Heart left ventricle (tissue), 16 donors: ENCODE results near the gene CCDC175. TPM values are rescaled to one million over a fixed set of nuclear protein-coding genes. Genes with fewer than 3 reads are reported as not detected.

ENCODE experiments used
- ATAC-seq, 4 donors: fragments of 200-7000 bp; cut with Tn5 transposase; one replicate each; pipeline ENCODE4 v1.9.1; 2020 to 2022; ENCODE audit warnings: moderate library complexity in 4 of 4, mild to moderate bottlenecking in 3 of 4, moderate number of reproducible peaks in 1 of 4
- DNase-seq, 5 donors: peaks; one replicate each; pipeline ENCODE4 v3.0.0-alpha.2; 2020
- H3K27ac ChIP-seq, 12 donors: fragments of 200-600 bp; sonication (generic) in 4 of 12; one replicate each; pipeline versions ENCODE4 v1.5.0 to v1.8.0; 2016 to 2022; ENCODE audit warnings: mild to moderate bottlenecking in 2 of 12
- H3K27me3 ChIP-seq, 9 donors: fragments of 200-600 bp; sonication (generic) in 2 of 9; one replicate each; pipeline versions ENCODE4 v1.5.1 to v1.8.0; 2016 to 2022; ENCODE audit warnings: mild to moderate bottlenecking in 3 of 9
- H3K36me3 ChIP-seq, 9 donors: fragments of 200-600 bp; sonication (generic) in 2 of 9; one replicate each; pipeline versions ENCODE4 v1.5.0 to v1.8.0; 2018 to 2022; ENCODE audit warnings: mild to moderate bottlenecking in 2 of 9
- H3K4me1 ChIP-seq, 12 donors: fragments of 200-600 bp; sonication (generic) in 4 of 12; one replicate each; pipeline versions ENCODE4 v1.5.0 to v1.8.0; 2016 to 2022; ENCODE audit warnings: mild to moderate bottlenecking in 3 of 12
- H3K4me3 ChIP-seq, 12 donors: fragments of 200-600 bp; sonication (generic) in 4 of 12; one replicate each; pipeline versions ENCODE4 v1.5.0 to v1.8.0; 2017 to 2022; ENCODE audit warnings: mild to moderate bottlenecking in 9 of 12, moderate library complexity in 4 of 12
- H3K9me3 ChIP-seq, 12 donors: fragments of 200-600 bp; sonication (generic) in 4 of 12; one replicate each; pipeline versions ENCODE4 v1.5.0 to v1.8.0; 2016 to 2022; ENCODE audit warnings: mild to moderate bottlenecking in 1 of 12
- CTCF ChIP-seq, 12 donors: fragments of 200-600 bp; sonication (generic) in 4 of 12; IDR thresholded peaks; one replicate each; pipeline versions ENCODE4 v1.5.0 to v1.8.0; 2018 to 2022; ENCODE audit warnings: antibody characterized with exemption in 12 of 12, mild to moderate bottlenecking in 5 of 12
- POLR2A ChIP-seq, 2 donors: fragments of 450-650 bp; IDR thresholded peaks; one replicate each; pipeline ENCODE4 v1.6.1; 2017; ENCODE audit warnings: antibody characterized with exemption in 2 of 2, mild to moderate bottlenecking in 2 of 2, moderate library complexity in 2 of 2
- WGBS, 4 donors: extraction: QIAGEN DNeasy Blood & Tissue Kit in 2 of 4; methylation state at CpG; one replicate each; pipeline versions ENCODE4 v1.1.5 to v1.1.7; 2013 to 2018; 5-methylcytosine and 5-hydroxymethylcytosine counted together
- intact Hi-C, 10 donors: fragments of 100-400 bp; cut with DNase I; formaldehyde crosslinking; loops; one replicate each; pipeline versions ENCODE4 v1.11.1 to v1.14.2; 2022
- polyA plus RNA-seq, 2 donors: library from polyadenylated mRNA; stranded (reverse); fragments of 200-250 nt; gene quantifications; one replicate each; pipeline ENCODE4 v1.2.3, GENCODE V29; 2013
- total RNA-seq, 9 donors: library from RNA; depleted of rRNA in 2 of 9; stranded (reverse); fragments of >200 nt in 2 of 9; fragmentation: NEBNext Ultra II Directional in 3 of 9; extraction: Animal tissue kit (Norgen Biotek cat#: 25700) in 3 of 9; gene quantifications; one replicate each; pipeline versions ENCODE4 v1.1.0 to v1.2.4, GENCODE V29; 2016 to 2023
- donor health status: ischemic (EF 13 %, LVEDD 7.1; RV severe dilation, severe dysfunction).
- donor health status: healthy with polysubstance abuse.
- donor health status: DM: no; HTN: yes; CAD: no.
- donor health status: DM: no; HTN: no; CAD: no.
- donor health status: ischemic (EF 25% LVEDD 6.9; RV normal size, moderate dysfunction).
- donor health status: ischemic (EF 25% LVEDD 5.7; RV mildly dilated, moderate dysfunction).
- donor health status: healthy.
- donor health status: DM: yes; HTN: yes; CAD: no.
- donor health status: ischemic (EF 35%, LVEDD 5.7; RV mildly dilated, moderate dysfunction).
- donor health status: nonischemic (EF 11% LVEDD 7.7; RV severe dilation, severe dysfunction).
- donor health status: DM: yes; HTN: yes; CAD: no.
- donor health status: PGD.
- donor health status: ischemic (EF 29% LVEDD 5.4; RV normal size, mild dysfunction).
- donor health status: nonischemic (EF 23%, LVEDD 6.1; RV moderate dilation, normal function).

The CCDC175 gene
- total and polyA plus RNA-seq, 11 donors = not detected

GRCh38 chr14:59534361-59534987 is 42.1 kb downstream of the CCDC175 start:
- DNase-seq (no peak), ATAC-seq (peak in 2 of 4 donors; percentile 66 to 71)
- 50 to 62% (median 57%) methylated on average over 7 of the region's 7 CpGs for WGBS, 4 donors
- H3K36me3 ChIP-seq = no peaks in the 10 kb centered on the region
- H3K4me1 ChIP-seq = no peaks in the 10 kb centered on the region
- H3K27me3 ChIP-seq = peaks cover 0 to 6% (median 0%) of the 10 kb centered on the region in 9 donors
- TF ChIP-seq POLR2A (IDR thresholded peaks at IDR 0.05) = no peak
- no peak for TF ChIP-seq CTCF (IDR thresholded peaks at IDR 0.05)
- no peak overlapping the region for H3K4me3 ChIP-seq
- no peaks in the 10 kb centered on the region for H3K9me3 ChIP-seq
- no peak overlapping the region for H3K27ac ChIP-seq
- intact Hi-C loops = no loop called here

- H3K4me1 ChIP-seq = no peaks in the 10 kb centered on the region
- H3K4me3 ChIP-seq = no peak overlapping the region
- no peak for ATAC-seq
- 73 to 90% (median 84%) methylated on average over 1 of the region's 1 CpG for WGBS, 4 donors
- H3K27me3 ChIP-seq = peaks cover 0 to 6% (median 0%) of the 10 kb centered on the region in 9 donors
- no peak for DNase-seq
- no peaks in the 10 kb centered on the region for H3K36me3 ChIP-seq
- TF ChIP-seq CTCF (IDR thresholded peaks at IDR 0.05) (no peak), POLR2A (IDR thresholded peaks at IDR 0.05) (no peak)
- intact Hi-C loops = no loop called here
- H3K9me3 ChIP-seq = peaks cover 0 to 15% (median 0%) of the 10 kb centered on the region in 12 donors
- no peak overlapping the region for H3K27ac ChIP-seq
Measured at GRCh38 chr14:59532419-59532818, 44.2 kb downstream of the CCDC175 start.

GRCh38 chr14:59530349-59530748 is 46.3 kb downstream of the CCDC175 start:
- Histone ChIP-seq H3K4me3 (no peak overlapping the region), H3K4me1 (no peaks in the 10 kb centered on the region), H3K27ac (no peak overlapping the region), H3K27me3 (peaks cover 0 to 6% (median 0%) of the 10 kb centered on the region in 9 donors), H3K36me3 (no peaks in the 10 kb centered on the region), H3K9me3 (peaks cover 0 to 16% (median 0%) of the 10 kb centered on the region in 12 donors)
- intact Hi-C loops = no loop called here
- DNase-seq = no peak
- TF ChIP-seq CTCF (IDR thresholded peaks at IDR 0.05) (no peak), POLR2A (IDR thresholded peaks at IDR 0.05) (no peak)
- no peak for ATAC-seq

GRCh38 chr14:59529189-59529588 is 47.4 kb downstream of the CCDC175 start:
- H3K4me3 ChIP-seq = no peak overlapping the region
- H3K36me3 ChIP-seq = no peaks in the 10 kb centered on the region
- no peak for TF ChIP-seq POLR2A (IDR thresholded peaks at IDR 0.05)
- no peak for TF ChIP-seq CTCF (IDR thresholded peaks at IDR 0.05)
- intact Hi-C loops = no loop called here
- no peak overlapping the region for H3K27ac ChIP-seq
- H3K4me1 ChIP-seq = no peaks in the 10 kb centered on the region
- WGBS, 4 donors = 68 to 81% (median 80%) methylated on average over 2 of the region's 2 CpGs
- H3K9me3 ChIP-seq = peaks cover 0 to 16% (median 0%) of the 10 kb centered on the region in 12 donors
- no peak for ATAC-seq
- DNase-seq = no peak
- H3K27me3 ChIP-seq = peaks cover 0 to 6% (median 0%) of the 10 kb centered on the region in 9 donors
